Activated CD8-positive, alpha-beta memory T cell treated with anti-CD3 and anti-CD28 coated beads, Interleukin-2, amount 10 ng/mL, durations not matched to agents 7 days and 5 days (primary cell): ENCODE data around the gene MAP1B. TPM values are rescaled to one million over a fixed set of nuclear protein-coding genes. Genes with fewer than 3 reads are reported as not detected.

Experiments
- ATAC-seq: fragments of 150-1000 bp; cut with Tn5 transposase; one replicate; pipeline ENCODE4 v1.10.0; 2021; ENCODE audit warnings: moderate library complexity
- CTCF ChIA-PET: fragments of 350-600 bp; sonication (Branson Sonifier 250); formaldehyde crosslinking; loops from one replicate; lab custom pipeline; 2021; ENCODE audit warnings: antibody characterized with exemption; lab: Charles Lee
- DNase-seq: peaks from one replicate; pipeline ENCODE4 v3.0.0-alpha.2; 2020
- H3K27ac Mint-ChIP-seq: one replicate; pipeline ENCODE4 v1.8.0; 2021; ENCODE audit warnings: mild to moderate bottlenecking, mixed read lengths
- H3K27me3 Mint-ChIP-seq: one replicate; pipeline ENCODE4 v1.8.0; 2021; ENCODE audit warnings: mixed read lengths
- H3K36me3 Mint-ChIP-seq: one replicate; pipeline ENCODE4 v1.8.0; 2021; ENCODE audit warnings: mild to moderate bottlenecking, mixed read lengths
- H3K4me1 Mint-ChIP-seq: one replicate; pipeline ENCODE4 v1.8.0; 2021; ENCODE audit warnings: mixed read lengths
- H3K4me3 Mint-ChIP-seq: one replicate; pipeline ENCODE4 v1.8.0; 2021; ENCODE audit warnings: mild to moderate bottlenecking, moderate library complexity, mixed read lengths
- H3K9me3 Mint-ChIP-seq: one replicate; pipeline ENCODE4 v1.8.0; 2022; ENCODE audit warnings: low read depth, mixed read lengths
- total RNA-seq, 2 experiments: library from RNA; stranded (reverse); gene quantifications; one replicate each; pipeline ENCODE4 v1.2.3, GENCODE V29; 2021

MAP1B gene
- total RNA-seq, 2 experiments from 2014 or later, result 0.03 to 0.54 TPM

GRCh38 chr5:72205431-72206009 is 98.2 kb downstream of the MAP1B start:
- H3K9me3 Mint-ChIP-seq, result no peaks in the 10 kb centered on the region
- no peaks in the 10 kb centered on the region for H3K4me1 Mint-ChIP-seq
- ATAC-seq, result no peak
- CTCF ChIA-PET, result no interaction called here
- H3K36me3 Mint-ChIP-seq, result peaks cover 7% of the 10 kb centered on the region
- DNase-seq, result no peak
- H3K4me3 Mint-ChIP-seq, result no peak overlapping the region
- no peak overlapping the region for H3K27ac Mint-ChIP-seq
- peaks cover 66% of the 10 kb centered on the region for H3K27me3 Mint-ChIP-seq

GRCh38 chr5:72206160-72206559 is 98.9 kb downstream of the MAP1B start:
- Mint-ChIP-seq H3K27me3 (peaks cover 62% of the 10 kb centered on the region), H3K9me3 (no peaks in the 10 kb centered on the region), H3K36me3 (peaks cover 7% of the 10 kb centered on the region), H3K4me1 (no peaks in the 10 kb centered on the region), H3K4me3 (no peak overlapping the region), H3K27ac (no peak overlapping the region)
- no peak for ATAC-seq
- DNase-seq, result no peak
- CTCF ChIA-PET, result no interaction called here

- ATAC-seq, result no peak
These were observed 99.7 kb downstream of the MAP1B start for GRCh38 chr5:72206994-72207393.

GRCh38 chr5:72208324-72208926 is 101.2 kb downstream of the MAP1B start:
- ATAC-seq, result no peak
- DNase-seq, result no peak
- H3K4me1 Mint-ChIP-seq, result no peaks in the 10 kb centered on the region
- H3K27ac Mint-ChIP-seq, result no peak overlapping the region
- H3K4me3 Mint-ChIP-seq, result no peak overlapping the region
- peaks cover 42% of the 10 kb centered on the region for H3K27me3 Mint-ChIP-seq
- CTCF ChIA-PET, result no interaction called here
- peaks cover 8% of the 10 kb centered on the region for H3K36me3 Mint-ChIP-seq
- no peaks in the 10 kb centered on the region for H3K9me3 Mint-ChIP-seq

More at GRCh38 chr5:72206994-72207393, 99.7 kb downstream of the MAP1B start:
- Mint-ChIP-seq H3K27ac (no peak overlapping the region), H3K4me3 (no peak overlapping the region), H3K9me3 (no peaks in the 10 kb centered on the region), H3K27me3 (peaks cover 55% of the 10 kb centered on the region), H3K36me3 (peaks cover 7% of the 10 kb centered on the region), H3K4me1 (no peaks in the 10 kb centered on the region)
- CTCF ChIA-PET, result no interaction called here
- DNase-seq, result no peak

GRCh38 chr5:72209147-72210115 is 102.2 kb downstream of the MAP1B start:
- CTCF ChIA-PET, result no interaction called here
- H3K27ac Mint-ChIP-seq, result no peak overlapping the region
- peaks cover 32% of the 10 kb centered on the region for H3K27me3 Mint-ChIP-seq
- H3K4me1 Mint-ChIP-seq, result no peaks in the 10 kb centered on the region
- H3K4me3 Mint-ChIP-seq, result no peak overlapping the region
- no peaks in the 10 kb centered on the region for H3K9me3 Mint-ChIP-seq
- DNase-seq (no peak), ATAC-seq (no peak)
- H3K36me3 Mint-ChIP-seq, result peaks cover 9% of the 10 kb centered on the region

- no peaks in the 10 kb centered on the region for H3K4me1 Mint-ChIP-seq
- no peaks in the 10 kb centered on the region for H3K9me3 Mint-ChIP-seq
- CTCF ChIA-PET, result no interaction called here
- H3K27ac Mint-ChIP-seq, result no peak overlapping the region
- DNase-seq (no peak), ATAC-seq (no peak)
- no peak overlapping the region for H3K4me3 Mint-ChIP-seq
- peaks cover 4% of the 10 kb centered on the region for H3K36me3 Mint-ChIP-seq
- H3K27me3 Mint-ChIP-seq, result peaks cover 18% of the 10 kb centered on the region
These were observed 103.8 kb downstream of the MAP1B start for GRCh38 chr5:72210888-72211678.

GRCh38 chr5:72212171-72212570 is 104.9 kb downstream of the MAP1B start:
- Mint-ChIP-seq H3K9me3 (no peaks in the 10 kb centered on the region), H3K27ac (no peak overlapping the region), H3K4me1 (no peaks in the 10 kb centered on the region), H3K4me3 (no peak overlapping the region), H3K27me3 (peaks cover 12% of the 10 kb centered on the region), H3K36me3 (peaks cover 7% of the 10 kb centered on the region)
- ATAC-seq (no peak), DNase-seq (no peak)
- CTCF ChIA-PET, result no interaction called here

GRCh38 chr5:72213482-72213881 is 106.2 kb downstream of the MAP1B start:
- Mint-ChIP-seq H3K27ac (no peak overlapping the region), H3K4me1 (no peaks in the 10 kb centered on the region), H3K9me3 (no peaks in the 10 kb centered on the region), H3K27me3 (peaks cover 4% of the 10 kb centered on the region), H3K36me3 (peaks cover 19% of the 10 kb centered on the region), H3K4me3 (no peak overlapping the region)
- ATAC-seq (no peak), DNase-seq (no peak)
- CTCF ChIA-PET, result interaction anchor here (1.0 kb wide), 1 partner anchor 22 kb away, joined by 3 read pairs; no protein-coding TSS in a partner anchor

GRCh38 chr5:72214168-72214567 is 106.9 kb downstream of the MAP1B start:
- CTCF ChIA-PET, result no interaction called here

GRCh38 chr5:72216756-72217155 is 109.5 kb downstream of the MAP1B start:
- ATAC-seq (no peak), DNase-seq (no peak)
- no peak overlapping the region for H3K27ac Mint-ChIP-seq
- no peak overlapping the region for H3K4me3 Mint-ChIP-seq
- no peaks in the 10 kb centered on the region for H3K27me3 Mint-ChIP-seq
- peaks cover 45% of the 10 kb centered on the region for H3K36me3 Mint-ChIP-seq
- CTCF ChIA-PET, result interaction anchor here (0.8 kb wide), 1 partner anchor 29 kb away, joined by 3 read pairs; no protein-coding TSS in a partner anchor
- no peaks in the 10 kb centered on the region for H3K4me1 Mint-ChIP-seq
- no peaks in the 10 kb centered on the region for H3K9me3 Mint-ChIP-seq

More at GRCh38 chr5:72214168-72214567, 106.9 kb downstream of the MAP1B start:
- DNase-seq, result no peak
- peaks cover 25% of the 10 kb centered on the region for H3K36me3 Mint-ChIP-seq
- H3K27ac Mint-ChIP-seq, result no peak overlapping the region
- H3K9me3 Mint-ChIP-seq, result no peaks in the 10 kb centered on the region
- no peaks in the 10 kb centered on the region for H3K4me1 Mint-ChIP-seq
- ATAC-seq, result no peak
- no peaks in the 10 kb centered on the region for H3K27me3 Mint-ChIP-seq
- H3K4me3 Mint-ChIP-seq, result no peak overlapping the region

GRCh38 chr5:72221099-72221498 is 113.8 kb downstream of the MAP1B start:
- no peaks in the 10 kb centered on the region for H3K27me3 Mint-ChIP-seq
- peaks cover 71% of the 10 kb centered on the region for H3K36me3 Mint-ChIP-seq
- CTCF ChIA-PET, result no interaction called here
- H3K27ac Mint-ChIP-seq, result no peak overlapping the region
- no peaks in the 10 kb centered on the region for H3K4me1 Mint-ChIP-seq
- no peak for DNase-seq
- H3K4me3 Mint-ChIP-seq, result no peak overlapping the region
- no peaks in the 10 kb centered on the region for H3K9me3 Mint-ChIP-seq
- ATAC-seq, result no peak

- H3K4me1 Mint-ChIP-seq, result no peaks in the 10 kb centered on the region
- no peak overlapping the region for H3K27ac Mint-ChIP-seq
- no peak for DNase-seq
- H3K36me3 Mint-ChIP-seq, result peaks cover 73% of the 10 kb centered on the region
- ATAC-seq, result no peak
- H3K9me3 Mint-ChIP-seq, result no peaks in the 10 kb centered on the region
- H3K4me3 Mint-ChIP-seq, result no peak overlapping the region
- H3K27me3 Mint-ChIP-seq, result no peaks in the 10 kb centered on the region
- CTCF ChIA-PET, result no interaction called here
These were observed 114.3 kb downstream of the MAP1B start for GRCh38 chr5:72221541-72221940.

- peaks cover 73% of the 10 kb centered on the region for H3K36me3 Mint-ChIP-seq
- H3K4me1 Mint-ChIP-seq, result no peaks in the 10 kb centered on the region
- CTCF ChIA-PET, result no interaction called here
- H3K9me3 Mint-ChIP-seq, result no peaks in the 10 kb centered on the region
- no peaks in the 10 kb centered on the region for H3K27me3 Mint-ChIP-seq
- DNase-seq (no peak), ATAC-seq (no peak)
- no peak overlapping the region for H3K27ac Mint-ChIP-seq
- H3K4me3 Mint-ChIP-seq, result no peak overlapping the region
These were observed 115.2 kb downstream of the MAP1B start for GRCh38 chr5:72222521-72222920.
